Stomach (tissue), 9 donors: Measurements from ENCODE around the gene MBOAT2. TPM values are rescaled to one million over a fixed set of nuclear protein-coding genes. Genes with fewer than 3 reads are reported as not detected.

Source experiments
- DNase-seq, 2 donors: peaks; one replicate each; pipeline versions ENCODE4 v3.0.0 to v3.0.0-alpha.2; 2013 to 2019
- H3K27ac ChIP-seq, 5 donors: fragments of 200-600 bp in 4 of 5; sonication (generic) in 4 of 5; one replicate each; pipeline ENCODE4 v1.5.1; 2013 to 2019; ENCODE audit warnings: mild to moderate bottlenecking in 1 of 5, moderate library complexity in 1 of 5
- H3K27me3 ChIP-seq, 3 donors: fragments of 200-600 bp; sonication (generic); one replicate each; pipeline ENCODE4 v1.5.1; 2017 to 2019; ENCODE audit warnings: mixed run types in 1 of 3
- H3K36me3 ChIP-seq, 4 donors: fragments of 200-600 bp; sonication (generic); 1 replicate in 3 of 4; 2 replicates in 1 of 4; pipeline ENCODE4 v1.5.1; 2016 to 2019
- H3K4me1 ChIP-seq, 4 donors: fragments of 200-600 bp; sonication (generic); one replicate each; pipeline ENCODE4 v1.5.1; 2016 to 2019
- H3K4me3 ChIP-seq, 4 donors: fragments of 200-600 bp; sonication (generic) in 3 of 4; one replicate each; pipeline ENCODE4 v1.5.1; 2016 to 2019; ENCODE audit warnings: mild to moderate bottlenecking in 1 of 4
- H3K9me3 ChIP-seq, 4 donors: fragments of 200-600 bp; sonication (generic); one replicate each; pipeline ENCODE4 v1.5.1; 2016 to 2019
- EP300 ChIP-seq: sonication (generic); formaldehyde crosslinking; IDR thresholded peaks from one replicate; pipeline ENCODE4 v1.6.1; 2017; ENCODE audit warnings: antibody characterized with exemption
- POLR2A ChIP-seq, 4 donors: fragments of 450-650 bp; IDR thresholded peaks; one replicate each; pipeline ENCODE4 v1.6.1; 2016; ENCODE audit warnings: antibody characterized with exemption in 4 of 4, control low read depth in 2 of 4, mild to moderate bottlenecking in 1 of 4, moderate library complexity in 1 of 4
- POLR2AphosphoS5 ChIP-seq, 3 donors: sonication (generic); formaldehyde crosslinking; IDR thresholded peaks; one replicate each; pipeline ENCODE4 v1.6.1; 2016; ENCODE audit warnings: antibody characterized with exemption in 3 of 3
- whole genome bisulfite sequencing, 5 donors: extraction: QIAGEN DNeasy Blood & Tissue Kit in 3 of 5; methylation state at CpG; one replicate each; pipeline versions ENCODE4 v1.1.5 to v1.1.7; 2013 to 2018; 5-methylcytosine and 5-hydroxymethylcytosine counted together
- intact Hi-C: fragments of 100-400 bp; cut with DNase I; formaldehyde crosslinking; loops from one replicate; pipeline ENCODE4 v1.15.1; 2023; ENCODE audit warnings: low total_unique reads
- polyA plus RNA-seq, 3 donors: library from polyadenylated mRNA; stranded (reverse); fragments of 200-250 nt; gene quantifications; one replicate each; pipeline ENCODE4 v1.2.3, GENCODE V29; 2013
- total RNA-seq, 5 donors: library from RNA; depleted of rRNA; stranded (reverse); fragments of >200 nt; gene quantifications; one replicate each; pipeline versions ENCODE4 v1.1.0 to v1.2.3, GENCODE V29; 2014 to 2016
- TF ChIP-seq, protein P1 (sequence below), 7 experiments: fragments of 450-650 bp in 4 of 7; fragments of 200-600 bp in 3 of 7; sonication (generic) in 3 of 7; IDR thresholded peaks; one replicate each; pipeline ENCODE4 v1.5.1; 2016 to 2019; ENCODE audit warnings: antibody characterized with exemption in 7 of 7, control low read depth in 2 of 7, mild to moderate bottlenecking in 1 of 7
- donor health status: healthy with polysubstance abuse.
- donor health status: Bipolar disorder and iron deficiency.
- donor health status: healthy.

The MBOAT2 gene
- total and polyA plus RNA-seq, 8 donors = 2.2 to 65.5 (median 12.9) TPM

DNA sequence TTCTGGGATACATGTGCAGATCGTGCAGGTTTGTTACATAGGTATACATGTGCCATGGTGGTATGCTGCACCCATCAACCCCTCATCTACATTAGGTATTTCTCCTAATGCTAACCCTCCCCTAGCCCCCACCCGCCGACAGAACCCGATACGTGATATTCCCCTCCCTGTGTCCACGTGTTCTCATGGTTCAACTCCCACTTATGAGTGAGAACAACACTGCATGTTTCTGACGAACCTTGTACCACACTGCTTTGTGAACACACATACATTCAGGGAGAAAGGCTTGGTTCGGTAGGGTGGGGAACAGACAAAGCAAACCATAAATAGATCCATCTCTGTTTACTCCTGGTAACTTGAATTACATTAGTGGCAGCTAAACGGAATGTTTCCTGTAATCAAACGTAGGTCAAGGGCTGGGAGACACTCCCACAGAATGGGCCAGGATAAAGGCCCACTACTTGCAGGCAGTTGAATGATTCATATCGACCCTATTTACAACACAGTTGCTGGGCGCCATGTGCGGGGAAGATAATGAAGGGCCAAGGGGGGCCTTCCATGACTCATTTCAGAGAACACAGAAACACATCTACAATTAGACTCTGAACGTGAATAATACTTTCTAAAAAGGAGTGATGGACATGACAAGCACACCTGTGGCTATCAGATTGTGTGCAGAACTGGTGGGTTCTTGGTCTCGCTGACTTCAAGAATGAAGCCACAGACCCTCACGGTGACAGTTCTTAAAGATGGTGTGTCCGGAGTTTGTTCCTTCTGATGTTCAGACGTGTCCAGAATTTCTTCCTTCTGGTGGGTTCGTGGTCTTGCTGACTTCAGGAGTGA is 109.3 kb downstream of the MBOAT2 start:
- peaks cover 0 to 20% (median 10%) of the 10 kb centered on the region in 4 donors for H3K36me3 ChIP-seq
- peaks cover 0 to 8% (median 8%) of the 10 kb centered on the region in 4 donors for H3K9me3 ChIP-seq
- H3K4me1 ChIP-seq = peaks cover 0 to 6% (median 0%) of the 10 kb centered on the region in 4 donors
- H3K27ac ChIP-seq = no peak overlapping the region
- intact Hi-C loops = no loop called here
- WGBS, 5 donors = 78 to 87% (median 84%) methylated on average over 19 of the region's 19 CpGs
- no peak overlapping the region for H3K4me3 ChIP-seq
- no peaks in the 10 kb centered on the region for H3K27me3 ChIP-seq
- TF ChIP-seq POLR2AphosphoS5 (IDR thresholded peaks at IDR 0.05) = no peak
- DNase-seq = peak in 1 of 2 donors; percentile 18

DNA sequence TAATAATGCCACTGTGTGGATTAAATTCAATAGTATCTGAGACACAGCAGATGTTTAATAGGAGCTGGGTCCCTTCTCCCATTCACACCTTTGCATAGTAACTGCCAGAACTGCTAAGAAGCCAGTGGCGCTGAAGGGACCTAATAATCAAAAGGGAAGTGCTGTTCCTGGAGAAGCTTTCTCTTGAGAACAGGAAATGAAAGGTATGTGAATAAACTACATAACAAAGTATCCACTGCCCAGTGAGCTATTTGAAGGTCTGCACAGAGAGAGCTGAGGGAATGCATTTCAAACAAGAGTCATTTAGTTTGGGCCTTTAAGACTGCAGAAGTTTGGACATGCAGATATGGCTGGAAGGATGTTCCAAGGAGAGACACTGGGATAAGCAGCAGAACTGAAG is 110.0 kb downstream of the MBOAT2 start:
- no peak for DNase-seq
- Histone ChIP-seq H3K9me3 (peaks cover 0 to 8% (median 8%) of the 10 kb centered on the region in 4 donors), H3K27ac (no peak overlapping the region)

DNA sequence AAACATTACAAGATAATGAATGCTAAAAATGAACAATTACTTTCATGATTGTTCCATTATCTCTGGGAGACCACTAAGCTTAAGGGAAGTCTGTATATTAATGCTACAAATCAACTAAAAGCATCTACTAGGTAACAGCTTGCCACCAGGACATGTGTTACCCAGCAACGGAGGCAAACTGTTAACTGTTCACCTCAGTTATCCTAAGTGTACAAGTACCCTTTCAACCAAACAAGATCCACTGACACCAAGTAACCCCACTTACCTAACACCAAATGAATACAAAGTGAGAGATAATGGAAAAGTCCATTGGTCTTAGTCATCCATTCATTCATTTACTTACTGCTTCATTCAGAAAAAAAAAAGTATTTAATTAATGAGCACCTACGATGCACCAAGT is 111.4 kb downstream of the MBOAT2 start:
- H3K27me3 ChIP-seq = no peaks in the 10 kb centered on the region
- DNase-seq = peak in 1 of 2 donors; percentile 51
- intact Hi-C loops = no loop called here
- H3K27ac ChIP-seq = no peak overlapping the region
- H3K36me3 ChIP-seq = peaks cover 0 to 20% (median 10%) of the 10 kb centered on the region in 4 donors
- H3K9me3 ChIP-seq = peaks cover 0 to 8% (median 8%) of the 10 kb centered on the region in 4 donors
- TF ChIP-seq POLR2A (IDR thresholded peaks at IDR 0.05) (no peak), EP300 (no peak), POLR2AphosphoS5 (IDR thresholded peaks at IDR 0.05) (no peak)
- TF ChIP-seq, protein P1, sequence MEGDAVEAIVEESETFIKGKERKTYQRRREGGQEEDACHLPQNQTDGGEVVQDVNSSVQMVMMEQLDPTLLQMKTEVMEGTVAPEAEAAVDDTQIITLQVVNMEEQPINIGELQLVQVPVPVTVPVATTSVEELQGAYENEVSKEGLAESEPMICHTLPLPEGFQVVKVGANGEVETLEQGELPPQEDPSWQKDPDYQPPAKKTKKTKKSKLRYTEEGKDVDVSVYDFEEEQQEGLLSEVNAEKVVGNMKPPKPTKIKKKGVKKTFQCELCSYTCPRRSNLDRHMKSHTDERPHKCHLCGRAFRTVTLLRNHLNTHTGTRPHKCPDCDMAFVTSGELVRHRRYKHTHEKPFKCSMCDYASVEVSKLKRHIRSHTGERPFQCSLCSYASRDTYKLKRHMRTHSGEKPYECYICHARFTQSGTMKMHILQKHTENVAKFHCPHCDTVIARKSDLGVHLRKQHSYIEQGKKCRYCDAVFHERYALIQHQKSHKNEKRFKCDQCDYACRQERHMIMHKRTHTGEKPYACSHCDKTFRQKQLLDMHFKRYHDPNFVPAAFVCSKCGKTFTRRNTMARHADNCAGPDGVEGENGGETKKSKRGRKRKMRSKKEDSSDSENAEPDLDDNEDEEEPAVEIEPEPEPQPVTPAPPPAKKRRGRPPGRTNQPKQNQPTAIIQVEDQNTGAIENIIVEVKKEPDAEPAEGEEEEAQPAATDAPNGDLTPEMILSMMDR (IDR thresholded peaks at IDR 0.05) = no peak
- H3K4me1 ChIP-seq = peaks cover 0 to 6% (median 0%) of the 10 kb centered on the region in 4 donors
- no peak overlapping the region for H3K4me3 ChIP-seq
- 79 to 86% (median 85%) methylated on average over 2 of the region's 2 CpGs for WGBS, 5 donors

More for the DNA sequence above, 110.0 kb downstream of the MBOAT2 start:
- no peak overlapping the region for H3K4me3 ChIP-seq
- no peaks in the 10 kb centered on the region for H3K27me3 ChIP-seq
- intact Hi-C loops = no loop called here
- peaks cover 0 to 6% (median 0%) of the 10 kb centered on the region in 4 donors for H3K4me1 ChIP-seq
- 65 to 75% (median 74%) methylated on average over 1 of the region's 1 CpG for WGBS, 5 donors
- TF ChIP-seq POLR2A (IDR thresholded peaks at IDR 0.05) (no peak), EP300 (no peak), POLR2AphosphoS5 (IDR thresholded peaks at IDR 0.05) (no peak)
- TF ChIP-seq, protein P1 (IDR thresholded peaks at IDR 0.05) = no peak
- H3K36me3 ChIP-seq = peaks cover 0 to 20% (median 10%) of the 10 kb centered on the region in 4 donors

DNA sequence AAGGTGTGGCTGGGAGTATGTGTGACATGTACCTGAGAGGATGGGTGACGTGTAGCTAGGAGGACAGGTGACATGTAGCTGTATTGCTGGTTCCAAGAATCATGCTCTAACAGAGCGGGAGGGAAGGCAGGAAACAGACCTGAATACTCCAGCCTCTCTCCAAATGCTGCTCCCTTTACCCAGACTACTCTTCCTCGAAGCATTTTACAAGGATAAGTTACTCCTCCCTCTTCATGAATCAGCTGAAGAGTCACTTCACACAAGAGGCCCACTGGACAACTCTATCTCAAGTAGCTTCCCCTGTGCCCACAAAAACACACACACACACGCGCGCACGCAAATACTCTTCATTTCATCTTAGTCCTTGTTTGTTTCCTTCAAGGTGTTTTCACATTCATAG is 113.5 kb downstream of the MBOAT2 start:
- H3K27me3 ChIP-seq = no peaks in the 10 kb centered on the region
- DNase-seq = no peak
- peaks cover 0 to under 1% (median under 1%) of the 10 kb centered on the region in 4 donors for H3K9me3 ChIP-seq
- H3K4me1 ChIP-seq = peaks cover 0 to 6% (median 0%) of the 10 kb centered on the region in 4 donors
- H3K27ac ChIP-seq = no peak overlapping the region
- no peak overlapping the region for H3K4me3 ChIP-seq
- WGBS, 5 donors = 93 to 96% (median 94%) methylated on average over 7 of the region's 7 CpGs
- TF ChIP-seq POLR2AphosphoS5 (IDR thresholded peaks at IDR 0.05) (no peak), POLR2A (IDR thresholded peaks at IDR 0.05) (no peak), EP300 (no peak)
- TF ChIP-seq, protein P1 (IDR thresholded peaks at IDR 0.05) = no peak
- H3K36me3 ChIP-seq = peaks cover 0 to 6% (median 4%) of the 10 kb centered on the region in 4 donors
- intact Hi-C loops = no loop called here
